Erythroblast (primary cell): ENCODE results near the gene DHX8.

ENCODE experiments used
- DNase-seq, 2 experiments: peaks; one replicate each; lab custom pipeline; 2025; lab: John Stamatoyannopoulos, UW
- GATA1 ChIP-seq: IDR thresholded peaks from 2 replicates; pipeline ENCODE4 v1.6.1; 2011; ENCODE audit warnings: low read depth, mild to moderate bottlenecking, control low read depth, low read length, moderate library complexity
- POLR2A ChIP-seq: IDR thresholded peaks from 2 replicates; pipeline ENCODE4 v1.6.1; 2011; ENCODE audit warnings: mild to moderate bottlenecking, low read length

The DHX8 gene

DNA sequence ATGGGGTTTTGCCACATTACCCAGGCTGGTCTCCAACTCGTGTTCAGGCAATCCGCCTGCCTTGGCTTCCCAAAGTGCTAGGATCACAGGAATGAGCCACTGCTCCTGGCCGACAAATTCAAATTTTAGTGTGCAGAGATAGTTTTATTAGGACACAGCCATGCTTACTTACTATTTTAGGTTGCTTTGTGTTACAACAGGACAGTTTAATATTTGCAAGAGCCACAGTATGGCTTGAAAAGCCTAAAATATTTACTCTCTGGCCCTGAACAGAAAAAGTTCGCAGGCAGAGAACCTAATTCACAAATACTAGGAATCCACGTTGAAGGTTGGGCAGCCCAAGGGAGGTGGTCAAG is 75.0 kb downstream of the DHX8 start:
- TF ChIP-seq GATA1 = no peak
- TF ChIP-seq POLR2A = no peak
- no peak for DNase-seq

DNA sequence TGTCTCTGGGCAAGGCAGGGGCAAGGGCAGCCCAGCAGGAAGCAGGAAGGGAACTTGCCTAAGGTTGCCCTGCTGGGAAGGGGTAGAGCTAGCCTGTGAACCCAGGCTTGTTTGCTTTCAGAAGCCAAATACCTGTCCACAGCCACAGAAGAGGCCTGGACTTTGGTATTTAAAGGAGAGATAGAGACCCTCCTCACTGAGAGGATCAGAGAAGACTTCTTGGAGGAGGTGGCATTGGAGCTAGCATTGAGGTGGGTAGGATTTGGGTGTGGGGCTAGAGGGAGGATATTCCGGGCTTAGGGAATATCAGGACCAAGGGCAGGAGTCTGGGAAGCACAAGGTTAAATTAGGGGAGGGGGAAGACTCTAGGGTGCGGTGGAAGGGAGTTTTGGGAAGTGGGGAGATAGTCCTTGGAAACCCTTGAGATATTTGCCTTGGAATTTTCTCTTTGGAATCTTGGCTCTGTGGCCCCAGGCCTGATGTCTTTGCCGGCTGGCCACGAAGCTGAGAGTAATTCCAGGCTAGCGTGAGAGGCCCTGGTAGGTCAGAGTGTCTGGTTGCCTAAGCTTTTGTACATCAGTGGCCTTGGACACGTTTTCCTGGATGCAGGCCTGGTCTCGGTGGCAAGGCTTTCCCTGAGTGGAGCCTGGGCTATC is 75.5 kb downstream of the DHX8 start:
- no peak for DNase-seq

DNA sequence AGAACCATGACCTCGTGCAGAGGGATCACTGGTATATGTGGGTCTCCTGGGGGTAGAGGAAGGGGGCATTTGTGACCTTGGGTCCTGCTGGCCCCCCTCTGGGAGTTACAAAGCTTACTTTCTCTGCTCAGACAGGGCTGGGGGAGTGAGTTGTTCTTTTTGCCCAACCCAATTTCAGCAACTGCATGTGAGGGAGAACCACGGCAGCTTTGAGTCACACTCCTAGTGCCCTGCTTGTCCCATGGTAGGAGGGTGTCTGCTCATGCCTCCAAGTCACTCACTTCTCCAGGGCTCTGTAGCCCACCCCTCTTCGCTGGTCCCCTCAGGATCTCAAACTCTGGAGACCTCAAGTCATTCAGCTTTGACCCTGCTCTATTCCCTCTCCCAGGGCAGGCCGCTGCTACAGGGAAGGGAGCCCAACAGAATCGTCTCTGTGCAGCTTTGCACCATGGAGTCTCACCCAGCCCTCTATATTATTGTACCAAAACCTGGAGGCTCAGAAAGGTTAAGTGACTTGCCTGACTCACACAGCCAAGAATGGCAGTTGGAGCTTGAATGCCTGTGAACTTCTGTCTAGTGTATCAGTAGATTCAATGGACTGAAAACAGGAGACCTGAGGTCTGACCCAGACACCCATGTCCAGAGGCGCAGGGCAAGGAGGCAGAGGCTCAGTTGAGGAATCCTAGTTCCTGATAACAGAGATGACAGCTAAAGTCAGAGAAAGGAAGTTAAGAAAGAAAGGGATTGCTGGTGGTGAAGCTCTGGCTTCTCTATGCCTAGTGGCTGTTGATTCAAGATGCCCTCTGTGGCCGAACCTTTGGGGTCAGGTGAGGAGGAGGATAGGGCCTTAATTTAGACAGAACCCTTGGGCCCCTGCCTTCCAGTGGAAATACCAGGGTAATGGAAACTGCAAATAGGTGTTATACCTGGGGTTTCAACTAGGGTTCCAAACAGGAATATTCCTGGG is 77.0 kb downstream of the DHX8 start:
- no peak for DNase-seq
- TF ChIP-seq POLR2A (no peak), GATA1 (no peak)

More for the DNA sequence above, 75.5 kb downstream of the DHX8 start:
- no peak for TF ChIP-seq POLR2A
- no peak for TF ChIP-seq GATA1

DNA sequence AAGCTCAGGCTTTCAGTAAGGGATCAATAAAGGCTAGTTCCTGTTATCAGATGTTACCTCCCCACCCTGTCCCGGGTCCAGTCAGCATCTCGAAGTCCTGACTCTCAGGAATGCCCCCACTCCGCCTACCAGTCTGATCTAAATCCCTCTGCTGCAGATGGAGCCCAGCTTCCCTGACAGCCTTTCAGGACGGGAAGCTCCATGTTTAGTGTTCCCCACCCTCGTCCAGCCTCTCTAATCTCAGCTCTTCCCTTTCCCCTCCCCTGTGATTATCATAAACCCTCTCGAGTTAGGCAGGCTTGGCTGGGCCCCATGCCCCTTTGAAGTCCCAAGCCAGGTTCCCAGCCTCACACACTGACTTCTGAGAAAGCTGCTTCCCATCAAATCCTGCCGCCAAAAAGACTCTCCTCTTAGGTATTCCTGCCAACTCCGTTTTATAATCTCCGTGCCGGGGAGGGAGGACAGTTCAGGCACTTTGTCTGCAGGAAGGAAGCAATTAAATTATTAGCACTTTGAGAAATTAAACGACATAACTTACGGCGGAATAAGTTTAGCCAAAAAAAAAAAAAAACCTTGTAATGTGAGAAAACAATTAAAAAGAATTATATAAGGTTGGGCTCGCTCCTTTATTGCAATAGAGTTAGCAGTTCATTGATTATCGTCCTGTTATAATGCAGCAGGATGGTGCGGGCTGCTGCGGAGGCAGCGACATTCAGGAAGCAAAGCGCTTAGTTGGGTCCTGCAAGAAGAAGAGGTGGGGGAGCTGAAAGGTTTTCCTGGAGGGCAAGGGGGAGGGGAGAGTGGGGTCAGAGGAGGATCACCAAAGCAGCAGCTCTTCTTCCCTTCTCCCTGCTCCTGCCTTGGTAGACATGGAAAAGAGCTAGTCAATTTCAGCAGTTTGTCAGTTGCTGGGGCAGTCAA is 79.2 kb downstream of the DHX8 start:
- no peak for DNase-seq
- TF ChIP-seq GATA1 (no peak), POLR2A (no peak)

- no peak for DNase-seq
- TF ChIP-seq GATA1 = no peak
- TF ChIP-seq POLR2A = no peak
Observed at GRCh38 chr17:43563600-43564594, 80.1 kb downstream of the DHX8 start.

DNA sequence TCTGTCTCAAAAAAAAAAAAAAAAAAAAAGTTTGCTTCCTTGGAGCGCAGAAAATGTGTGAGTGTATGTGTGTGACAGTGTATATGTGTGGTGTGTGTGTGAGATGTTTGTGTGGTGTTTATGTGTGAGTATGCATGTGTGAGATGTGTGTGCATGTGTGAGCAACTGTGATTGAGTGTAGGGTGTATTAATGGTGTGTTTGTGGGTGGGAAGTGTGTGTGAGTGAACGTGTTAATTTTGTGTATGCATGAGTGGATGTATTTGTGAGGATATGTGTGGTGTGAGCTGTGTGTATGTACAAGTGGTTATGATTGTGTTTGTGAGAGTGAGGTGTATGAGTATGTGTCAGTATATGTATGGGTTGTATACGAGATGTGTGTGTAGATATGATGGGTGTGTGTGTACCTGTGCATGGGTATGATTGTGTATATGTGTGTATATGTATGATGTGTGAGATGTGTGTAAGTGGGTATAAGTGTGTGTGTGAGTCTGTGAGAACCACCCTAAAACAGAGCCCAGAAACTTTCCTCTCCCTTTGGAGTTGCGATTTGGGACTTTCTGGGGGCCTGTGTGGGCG is 84.8 kb downstream of the DHX8 start:
- TF ChIP-seq POLR2A = no peak
- no peak for TF ChIP-seq GATA1

DNA sequence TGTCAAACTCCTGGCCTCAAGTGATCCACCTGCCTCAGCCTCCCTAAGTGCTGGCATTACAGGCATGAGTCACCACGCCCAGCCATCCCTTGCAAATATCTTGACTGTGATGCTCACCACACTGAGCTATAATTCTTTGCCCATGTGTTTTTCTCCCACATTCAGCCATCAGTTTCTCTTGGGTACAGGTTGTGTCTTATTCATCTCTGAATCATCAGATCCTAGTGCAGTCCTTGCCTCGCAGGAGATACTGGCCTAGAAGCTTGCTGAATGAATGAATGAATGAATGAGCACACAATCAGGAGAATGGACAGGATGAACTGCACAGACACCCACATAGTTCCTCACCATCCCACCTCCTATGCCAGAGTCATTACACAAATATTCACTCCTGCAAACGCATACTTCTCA is 86.7 kb downstream of the DHX8 start:
- TF ChIP-seq GATA1 (no peak), POLR2A (no peak)
- DNase-seq = no peak

More for the DNA sequence above, 84.8 kb downstream of the DHX8 start:
- DNase-seq = no peak

DNA sequence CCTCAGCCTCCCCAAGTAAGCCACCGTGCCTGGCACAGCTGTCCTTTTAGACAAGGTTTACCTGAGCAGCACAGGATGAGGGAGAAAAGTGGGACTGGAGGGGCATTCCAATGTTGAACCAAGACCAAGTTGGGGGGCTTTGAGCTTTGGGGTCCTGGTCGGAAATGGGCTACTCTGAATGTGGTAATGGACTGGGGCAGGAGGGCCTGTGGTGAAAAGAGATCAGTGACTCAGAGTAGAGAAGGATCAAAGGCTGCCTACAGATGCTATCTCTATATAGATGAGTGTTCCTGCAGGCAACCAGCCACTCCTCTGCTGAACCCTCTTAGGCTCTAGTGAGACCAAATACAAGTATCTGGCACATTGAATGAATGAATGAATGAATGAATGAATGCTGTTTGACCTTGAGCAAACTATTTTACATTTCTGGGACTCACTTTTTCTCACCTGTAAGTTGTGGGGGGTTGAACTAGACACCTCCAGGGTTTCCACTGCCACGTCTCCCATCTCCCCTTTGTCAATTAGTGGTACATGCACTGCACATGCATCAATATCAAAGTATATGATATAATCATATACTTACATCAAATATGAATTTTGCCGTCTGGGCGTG is 88.7 kb downstream of the DHX8 start:
- no peak for DNase-seq
- no peak for TF ChIP-seq POLR2A
- no peak for TF ChIP-seq GATA1

GRCh38 chr17:43573579-43574321 is 90.0 kb downstream of the DHX8 start:
- DNase-seq = no peak
- TF ChIP-seq POLR2A = no peak
- no peak for TF ChIP-seq GATA1

DNA sequence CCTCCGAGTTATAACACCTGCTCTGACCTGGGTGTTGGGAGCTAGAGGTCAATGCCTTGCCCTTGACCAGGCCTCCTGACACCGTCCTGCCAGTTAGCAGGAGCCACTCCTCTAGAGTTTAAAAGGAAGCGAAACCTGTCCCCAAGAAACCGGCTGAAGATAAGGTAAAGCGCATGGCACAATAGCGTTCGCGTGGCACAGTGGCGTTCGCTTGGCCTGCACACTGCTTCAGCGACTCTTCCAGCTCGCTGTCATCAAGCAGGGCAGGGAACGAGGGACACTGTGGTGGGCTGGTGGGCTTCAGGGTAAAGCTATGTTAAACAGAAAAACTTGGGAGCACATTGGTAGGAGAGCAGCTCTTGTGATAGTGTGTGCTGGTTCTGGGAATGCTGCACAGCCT is 90.6 kb downstream of the DHX8 start:
- no peak for DNase-seq
- no peak for TF ChIP-seq POLR2A
- TF ChIP-seq GATA1 = no peak
